ENCODE measurements around the gene PSMD9. TPM values are rescaled to one million over a fixed set of nuclear protein-coding genes. Genes with fewer than 3 reads are reported as not detected.

Gene PSMD9
- polyA plus RNA-seq, 1 donor from 2014 or later = 79.3 TPM

GRCh38 chr12:121871467-121871866 is 17.1 kb upstream of the PSMD9 start:
- Histone ChIP-seq H3K79me2 (replicated peaks; ENCODE audit: insufficient read depth, low read length) (no peaks in the 10 kb centered on the region), H3K27me3 (ENCODE audit: insufficient read depth, low read depth, low read length) (no peaks in the 10 kb centered on the region), H4K20me1 (ENCODE audit: insufficient read depth) (no peaks in the 10 kb centered on the region), H3K4me3 (ENCODE audit: low read length) (no peak overlapping the region), H3K27ac (ENCODE audit: low read length) (no peak overlapping the region), H3F3A (ENCODE audit: insufficient read depth, low read length, poor library complexity, severe bottlenecking) (no peaks in the 10 kb centered on the region), H3K9me2 (ENCODE audit: insufficient read depth, low read length) (no peaks in the 10 kb centered on the region), H3K36me3 (ENCODE audit: insufficient read depth, low read length) (no peaks in the 10 kb centered on the region), H3K9me3 (ENCODE audit: low read length) (no peaks in the 10 kb centered on the region), H2AFZ (ENCODE audit: low read depth, low read length) (no peak overlapping the region), H3K4me2 (ENCODE audit: low read length) (no peak overlapping the region), H3K9ac (ENCODE audit: low read length) (no peak overlapping the region)
- no peak for TF ChIP-seq TAF1 (IDR thresholded peaks at IDR 0.05; ENCODE audit: low read depth)
- no peak for TF ChIP-seq REST (IDR thresholded peaks at IDR 0.05; ENCODE audit: borderline replicate concordance)
- no peak for TF ChIP-seq RAD21 (conservative IDR thresholded peaks at IDR 0.05)
- TF ChIP-seq SMC3 (conservative IDR thresholded peaks at IDR 0.05; ENCODE audit: poor library complexity) = no peak
- TF ChIP-seq MXI1 (conservative IDR thresholded peaks at IDR 0.05; ENCODE audit: poor library complexity, severe bottlenecking) = no peak
- no peak for TF ChIP-seq CTCF (IDR thresholded peaks at IDR 0.05; ENCODE audit: poor library complexity, severe bottlenecking)
- no peak for TF ChIP-seq EZH2 (IDR thresholded peaks at IDR 0.05; ENCODE audit: borderline replicate concordance, insufficient read depth, low read length, poor library complexity, severe bottlenecking)
- TF ChIP-seq EP300 (conservative IDR thresholded peaks at IDR 0.05; ENCODE audit: poor library complexity, severe bottlenecking) = no peak
- no peak for TF ChIP-seq POLR2AphosphoS5 (IDR thresholded peaks at IDR 0.05)

- H3K27me3 ChIP-seq (ENCODE audit: insufficient read depth, low read depth, low read length) = no peaks in the 10 kb centered on the region
- TF ChIP-seq TAF1 (IDR thresholded peaks at IDR 0.05; ENCODE audit: low read depth) (no peak), SMC3 (conservative IDR thresholded peaks at IDR 0.05; ENCODE audit: poor library complexity) (no peak), MXI1 (conservative IDR thresholded peaks at IDR 0.05; ENCODE audit: poor library complexity, severe bottlenecking) (no peak), CTCF (IDR thresholded peaks at IDR 0.05; ENCODE audit: poor library complexity, severe bottlenecking) (no peak), RAD21 (conservative IDR thresholded peaks at IDR 0.05) (no peak), EZH2 (IDR thresholded peaks at IDR 0.05; ENCODE audit: borderline replicate concordance, insufficient read depth, low read length, poor library complexity, severe bottlenecking) (no peak), POLR2AphosphoS5 (IDR thresholded peaks at IDR 0.05) (no peak), REST (IDR thresholded peaks at IDR 0.05; ENCODE audit: borderline replicate concordance) (no peak), EP300 (conservative IDR thresholded peaks at IDR 0.05; ENCODE audit: poor library complexity, severe bottlenecking) (no peak)
- no peak overlapping the region for H3K27ac ChIP-seq (ENCODE audit: low read length)
- H4K20me1 ChIP-seq (ENCODE audit: insufficient read depth) = no peaks in the 10 kb centered on the region
- no peaks in the 10 kb centered on the region for H3K9me3 ChIP-seq (ENCODE audit: low read length)
- no peaks in the 10 kb centered on the region for H3F3A ChIP-seq (ENCODE audit: insufficient read depth, low read length, poor library complexity, severe bottlenecking)
- no peaks in the 10 kb centered on the region for H3K79me2 ChIP-seq (replicated peaks; ENCODE audit: insufficient read depth, low read length)
- H2AFZ ChIP-seq (ENCODE audit: low read depth, low read length) = no peak overlapping the region
- no peaks in the 10 kb centered on the region for H3K9me2 ChIP-seq (ENCODE audit: insufficient read depth, low read length)
- H3K4me3 ChIP-seq (ENCODE audit: low read length) = no peak overlapping the region
- no peaks in the 10 kb centered on the region for H3K36me3 ChIP-seq (ENCODE audit: insufficient read depth, low read length)
- H3K9ac ChIP-seq (ENCODE audit: low read length) = no peak overlapping the region
- H3K4me2 ChIP-seq (ENCODE audit: low read length) = no peak overlapping the region
Measured at GRCh38 chr12:121872546-121873215, 15.9 kb upstream of the PSMD9 start.
